Measurements from ENCODE around the gene ELF2.

- TF ChIP-seq CTCF (conservative IDR thresholded peaks at IDR 0.05) (no peak), ZFX (IDR thresholded peaks at IDR 0.05) (no peak)
Measured at GRCh38 chr4:139152249-139152648, 24.8 kb downstream of the ELF2 start.

Measured in C4-2B (cell line).